GM19397 (cell line): ENCODE data around the gene CIT.

Source experiments
- ATAC-seq: cut with Tn5 transposase; IDR thresholded peaks from one replicate; pipeline ENCODE4 v1.9.1; 2021; ENCODE audit warnings: mild to moderate bottlenecking, moderate library complexity; ENCODE audit not compliant: unreplicated experiment

CIT gene

DNA sequence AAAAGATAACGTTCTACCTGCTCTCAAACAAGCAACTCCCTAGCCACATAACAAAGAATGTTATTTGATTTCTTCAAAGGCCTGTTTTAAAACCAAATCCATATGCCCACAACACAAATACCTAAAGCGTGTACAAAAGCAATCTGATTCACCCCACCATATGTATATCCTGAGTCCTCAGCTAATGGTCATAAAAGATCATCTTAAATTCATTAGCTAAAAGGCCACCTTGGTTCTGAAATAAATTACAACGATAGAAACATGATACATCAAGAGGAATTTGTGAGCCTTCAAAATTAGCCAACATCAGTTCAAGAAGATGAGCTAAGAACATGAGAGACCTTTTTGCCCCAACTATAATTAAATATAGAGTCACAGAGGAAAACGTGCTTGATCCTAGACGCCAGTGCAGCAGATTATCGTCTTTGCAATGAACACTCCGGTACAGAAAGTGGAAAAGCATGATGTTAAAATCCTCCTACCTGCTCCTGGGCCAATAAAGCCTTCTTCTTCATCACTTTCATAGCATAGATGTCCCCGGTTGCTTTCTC lies 20.0 kb downstream of the CIT start:
- ATAC-seq: no peak

DNA sequence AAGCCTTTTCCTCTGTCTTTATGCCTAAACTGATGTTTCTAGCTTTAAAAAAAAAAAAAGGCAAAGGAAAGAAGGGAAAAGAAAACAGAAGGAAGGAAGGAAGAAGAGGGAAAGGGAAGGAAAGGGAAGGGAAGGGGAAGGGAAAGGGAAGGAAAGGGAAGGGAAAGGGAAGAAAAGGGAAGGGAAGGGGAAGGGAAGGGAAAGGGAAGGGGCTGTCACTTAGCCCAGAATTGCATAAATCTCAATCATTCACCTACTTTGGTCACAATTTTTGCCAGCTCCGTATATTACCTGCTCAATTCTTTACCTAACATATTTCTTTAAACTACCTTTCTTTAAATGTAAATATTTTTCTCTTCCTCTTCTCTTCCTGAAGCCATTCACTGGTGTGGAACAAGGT lies 26.8 kb downstream of the CIT start:
- ATAC-seq: no peak

DNA sequence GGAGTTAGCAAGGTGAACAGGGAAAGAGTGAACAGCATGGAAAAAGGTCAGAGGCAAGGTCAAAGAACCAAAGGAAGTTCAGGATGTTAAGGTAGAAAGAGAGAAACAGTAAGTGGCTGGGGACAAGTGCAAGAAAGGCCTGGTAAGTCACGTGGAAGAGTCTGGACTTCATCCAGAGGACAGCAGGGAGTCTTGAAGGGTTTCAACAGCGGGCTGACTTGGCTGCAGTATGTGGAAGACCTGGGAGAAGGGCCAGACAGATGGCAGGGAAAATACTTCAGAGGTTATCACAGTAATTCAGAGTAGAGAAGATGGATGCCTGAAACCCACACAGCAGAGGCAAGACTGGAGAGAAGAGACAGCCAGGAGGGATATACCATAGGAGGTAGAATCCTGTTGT lies 34.0 kb downstream of the CIT start:
- no peak for ATAC-seq

DNA sequence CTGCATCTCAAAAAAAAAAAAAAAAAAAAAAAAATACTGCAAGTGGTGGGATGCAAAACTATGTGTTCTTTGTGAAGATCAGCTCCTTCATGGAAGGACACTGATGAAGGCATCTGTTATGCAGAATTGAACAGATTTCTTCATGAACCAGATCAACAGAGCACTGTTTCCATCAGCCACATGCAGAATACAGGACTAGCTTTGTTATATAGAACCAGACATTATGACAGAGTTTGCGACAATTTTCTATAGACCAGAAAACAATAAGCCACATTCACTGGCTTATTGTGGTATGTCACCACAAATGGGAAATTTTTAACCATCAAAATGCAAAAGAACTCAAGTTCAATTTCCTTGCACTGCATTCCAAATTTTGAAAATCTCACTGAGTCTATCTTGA lies 34.7 kb downstream of the CIT start:
- no peak for ATAC-seq

DNA sequence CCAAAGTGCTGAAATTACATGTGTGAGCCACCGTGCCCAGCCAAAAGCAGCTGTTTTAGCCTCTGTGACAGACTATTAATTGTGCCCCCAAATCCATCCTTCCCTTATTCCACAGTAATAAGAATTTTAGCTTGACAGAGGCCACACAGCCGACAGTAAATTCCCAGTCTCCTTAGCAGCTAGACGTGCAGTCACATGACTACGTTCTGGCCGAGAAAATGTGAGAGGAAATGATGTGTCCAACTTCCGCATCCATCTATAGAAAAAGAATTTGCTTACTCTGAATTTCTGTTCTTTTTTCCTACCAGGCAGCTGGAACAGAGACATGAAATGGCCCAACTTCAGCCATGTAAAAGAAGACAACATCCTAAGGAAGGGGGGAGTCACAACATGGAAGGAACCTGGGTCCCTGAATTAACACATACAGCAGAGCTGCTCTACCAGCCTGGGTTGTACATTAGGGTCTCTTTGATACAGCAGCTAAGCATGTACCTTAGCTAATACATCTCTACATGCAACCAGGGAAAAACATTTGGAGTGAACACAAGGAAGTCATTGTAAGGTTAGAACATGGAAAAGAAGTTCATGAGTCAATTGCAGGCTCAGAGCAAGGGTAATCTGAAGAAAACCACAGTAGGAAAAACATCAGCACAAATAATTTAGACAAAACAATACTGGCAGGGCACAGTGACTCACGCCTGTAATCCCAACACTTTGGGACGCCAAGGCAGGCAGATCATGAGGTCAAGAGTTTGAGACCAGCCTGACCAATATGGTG lies 35.5 kb downstream of the CIT start:
- ATAC-seq: no peak

DNA sequence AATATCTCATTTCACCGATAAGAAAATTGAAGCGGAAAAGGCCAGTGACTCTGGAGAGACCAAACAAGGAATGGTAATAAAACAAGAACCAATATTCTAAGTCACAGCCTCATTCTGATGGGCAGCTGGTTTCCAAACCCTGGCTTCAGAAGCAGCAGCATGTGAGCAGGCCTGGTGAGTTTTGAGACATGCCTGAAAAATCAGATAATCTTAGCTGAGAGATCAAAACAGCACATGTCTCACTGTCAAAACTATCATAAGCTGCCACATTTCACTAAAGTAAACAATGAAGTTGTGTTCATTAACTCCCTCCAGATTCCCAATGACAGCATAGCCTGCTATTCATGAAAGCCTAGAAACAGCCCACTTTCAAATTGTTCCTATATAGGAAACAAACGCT lies 36.5 kb downstream of the CIT start:
- no peak for ATAC-seq

DNA sequence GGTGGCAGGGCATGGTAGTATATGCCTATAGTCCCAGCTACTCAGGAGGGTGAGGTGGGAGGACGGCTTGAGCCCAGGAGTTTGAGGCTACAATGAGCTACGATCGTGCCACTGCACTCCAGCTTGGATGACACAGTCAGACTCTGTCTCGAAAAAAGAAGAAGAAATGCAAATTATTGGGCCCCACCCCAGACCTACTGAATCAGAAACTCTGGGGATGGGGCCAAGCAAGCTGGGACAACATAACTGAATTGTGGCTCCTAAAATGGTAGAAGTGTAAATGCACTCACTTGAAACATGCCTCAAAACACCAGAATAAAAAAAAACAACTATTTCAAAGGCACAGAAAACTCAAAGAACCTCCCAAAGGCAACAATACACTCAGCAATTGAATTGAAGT lies 37.0 kb downstream of the CIT start:
- no peak for ATAC-seq

DNA sequence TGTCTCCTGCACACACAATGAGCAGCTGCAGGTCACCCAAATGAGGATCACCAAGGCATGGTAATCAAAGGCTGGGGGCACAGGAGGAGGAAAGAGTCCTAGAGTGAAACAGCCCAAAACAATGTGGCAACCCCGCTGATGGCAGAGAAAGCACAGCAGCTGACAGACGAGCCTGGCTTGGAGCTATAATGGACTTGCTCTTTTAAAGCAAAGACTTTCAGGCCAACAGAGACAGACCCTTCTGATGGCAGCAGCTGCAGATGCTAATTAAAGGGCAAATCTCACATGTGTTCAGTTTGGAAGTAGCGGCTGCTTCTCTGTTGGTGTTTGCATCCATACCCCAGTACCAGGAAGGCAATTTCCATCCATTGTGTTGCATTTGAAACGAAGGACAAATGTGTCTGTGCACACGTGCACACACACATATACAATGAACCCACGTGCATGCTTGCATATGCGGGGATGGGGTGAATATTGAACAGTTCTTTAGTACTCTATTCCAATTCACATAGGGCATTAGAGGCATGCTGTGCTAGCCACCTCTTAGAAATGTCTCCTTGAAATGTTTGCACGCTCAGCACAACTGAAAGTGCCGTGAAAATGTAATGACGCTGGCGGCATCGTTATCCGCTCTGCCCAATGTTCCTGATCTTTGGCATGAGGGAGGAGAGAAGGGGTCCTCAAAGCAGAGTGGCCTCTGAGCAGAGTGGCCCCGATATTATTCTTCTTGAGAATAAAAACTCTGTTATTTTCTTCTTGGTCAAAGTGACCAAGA lies 38.1 kb downstream of the CIT start:
- ATAC-seq: no peak

DNA sequence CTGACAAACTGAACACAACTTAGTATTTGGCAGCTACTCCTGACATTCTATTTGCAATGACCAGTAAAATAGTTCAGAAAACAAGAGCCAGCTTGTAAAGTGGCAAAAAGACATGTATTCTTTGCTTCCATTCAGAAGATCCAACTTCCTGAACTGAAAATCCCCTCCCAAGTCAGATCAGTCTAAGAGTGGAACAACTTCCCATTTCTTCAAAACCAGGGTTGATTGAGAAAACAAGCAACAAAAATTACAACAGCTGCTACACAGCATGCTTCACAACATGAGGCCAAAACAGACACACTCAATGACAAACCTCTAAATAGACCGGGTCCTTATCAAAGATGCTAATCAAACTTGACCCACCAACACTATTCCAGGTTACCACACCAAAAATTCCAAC lies 40.3 kb downstream of the CIT start:
- ATAC-seq: no peak

DNA sequence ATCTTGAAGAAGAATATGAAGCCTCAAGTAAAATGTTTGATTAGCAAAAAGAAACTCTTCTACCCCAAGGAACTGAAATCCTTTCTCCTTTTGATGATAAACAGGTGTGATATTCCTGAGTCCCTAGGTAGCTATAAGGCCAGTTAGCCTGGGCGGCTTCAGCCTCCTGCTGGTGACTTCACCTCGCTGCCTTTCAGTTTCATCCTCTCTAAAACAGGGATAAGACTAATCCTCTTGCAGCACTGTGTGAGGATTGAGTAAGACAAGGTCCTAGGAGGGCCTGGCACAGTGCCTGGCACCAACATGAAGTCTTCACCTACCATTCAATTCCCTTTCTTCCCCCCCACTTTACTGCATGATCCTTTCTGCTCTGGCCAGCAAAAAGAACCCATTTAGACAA lies 42.1 kb downstream of the CIT start:
- ATAC-seq: no peak

DNA sequence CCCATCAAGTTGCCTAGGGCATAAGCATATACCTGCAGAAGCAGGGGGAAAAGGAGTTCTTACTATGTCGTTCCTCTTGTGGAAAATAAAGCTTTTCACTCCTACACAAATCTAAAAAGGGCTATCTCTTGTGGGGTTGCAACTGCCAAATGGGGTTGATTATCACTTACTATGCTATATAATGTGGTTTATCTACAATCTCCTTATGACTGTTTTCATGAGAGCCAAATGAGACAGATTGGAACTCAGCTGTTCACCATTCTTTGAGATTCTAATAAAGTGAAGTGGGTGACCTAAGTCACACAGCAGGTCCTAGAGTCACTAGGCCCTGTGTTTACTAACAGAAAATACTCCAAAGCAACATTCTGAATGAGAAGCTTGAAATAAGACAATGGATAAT lies 47.7 kb downstream of the CIT start:
- no peak for ATAC-seq

DNA sequence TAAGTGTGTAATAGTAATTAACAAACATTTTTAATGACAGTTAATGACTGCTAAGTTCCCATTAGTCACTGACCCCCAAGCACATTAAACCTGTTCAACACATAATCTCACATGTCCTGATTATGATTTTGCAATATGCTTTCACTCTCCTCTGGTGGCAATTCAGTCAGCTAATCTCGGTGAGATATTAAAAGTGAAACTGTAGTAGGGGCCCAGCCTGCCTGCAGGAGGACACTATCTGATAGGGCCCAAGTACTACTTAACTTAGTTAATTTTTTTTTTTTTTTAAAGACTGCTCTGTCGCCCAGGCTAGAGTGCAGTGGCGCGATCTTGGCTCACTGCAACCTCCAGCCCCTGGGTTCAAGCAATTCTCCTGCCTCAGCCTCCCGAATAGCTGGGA lies 48.8 kb downstream of the CIT start:
- no peak for ATAC-seq

DNA sequence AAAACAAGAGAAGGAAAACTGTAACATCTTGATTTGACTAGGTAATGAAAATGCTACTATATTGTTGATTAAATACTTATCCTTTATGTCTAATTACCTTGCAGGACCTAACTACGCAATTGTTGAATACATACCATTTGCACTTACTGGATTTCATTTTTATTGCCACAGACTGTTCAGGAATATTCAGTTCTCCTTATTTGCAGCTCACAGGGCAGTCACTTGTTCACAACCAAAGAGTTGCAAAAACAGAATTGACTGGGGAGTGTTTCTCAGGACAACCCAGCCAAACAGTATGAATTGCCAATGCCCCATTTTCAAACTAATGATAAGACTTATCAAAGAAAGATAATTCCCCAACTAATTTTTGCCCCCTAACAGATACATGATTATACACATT lies 49.4 kb downstream of the CIT start:
- no peak for ATAC-seq

DNA sequence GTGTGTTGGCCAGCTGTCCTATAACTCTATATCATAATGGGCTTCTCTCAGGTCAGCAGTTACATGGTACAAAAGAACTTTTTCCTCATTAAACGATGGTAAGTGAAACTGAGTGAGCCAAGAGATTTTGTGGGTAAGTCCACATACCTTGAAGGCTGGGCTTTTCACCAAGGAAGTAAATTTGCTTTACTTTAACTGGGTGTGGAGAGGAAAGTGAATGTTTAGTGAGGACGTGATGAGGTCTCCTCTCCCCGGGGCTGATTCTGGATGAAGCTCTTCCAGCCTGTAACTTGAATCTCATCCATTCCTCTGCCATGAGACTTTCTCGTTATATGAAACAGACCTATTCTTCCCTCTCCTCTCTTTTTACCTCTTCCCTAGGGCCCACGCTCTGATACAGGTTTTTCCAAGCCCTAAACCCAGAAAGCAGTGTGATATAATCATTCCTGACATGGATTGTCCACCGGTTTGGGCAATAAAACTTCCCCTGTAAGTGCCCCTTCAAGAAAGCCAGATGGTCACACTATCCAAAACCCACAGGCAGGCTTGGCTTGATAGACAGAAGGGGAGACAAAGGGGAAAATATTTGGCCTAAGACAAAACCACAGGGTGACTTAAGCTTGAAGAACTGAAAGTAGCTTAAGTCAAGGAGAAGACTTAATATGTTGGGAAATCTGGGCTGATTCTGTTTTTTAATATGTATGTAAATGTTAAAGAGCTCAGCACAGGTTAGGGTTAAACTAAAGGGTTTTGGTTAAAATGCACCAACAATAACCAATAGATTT lies 50.3 kb downstream of the CIT start:
- no peak for ATAC-seq

DNA sequence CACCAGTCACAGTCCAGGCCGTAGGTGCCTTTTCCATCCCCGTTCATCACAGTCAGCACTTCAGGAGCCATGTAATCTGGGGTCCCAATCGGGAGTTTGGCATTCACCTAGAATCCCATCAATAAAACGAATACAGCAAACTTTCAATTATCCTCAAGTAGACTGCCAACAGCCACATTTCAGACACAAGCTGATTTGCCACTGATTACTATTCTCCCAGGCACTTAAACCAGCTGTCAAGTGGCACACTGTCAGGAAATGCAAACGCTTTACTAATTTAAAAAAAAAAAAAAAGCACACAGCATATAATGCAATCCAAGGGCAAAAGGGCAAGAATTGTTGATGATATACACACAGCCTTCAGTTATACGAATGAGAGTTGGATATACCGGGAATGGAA lies 51.9 kb downstream of the CIT start:
- no peak for ATAC-seq

DNA sequence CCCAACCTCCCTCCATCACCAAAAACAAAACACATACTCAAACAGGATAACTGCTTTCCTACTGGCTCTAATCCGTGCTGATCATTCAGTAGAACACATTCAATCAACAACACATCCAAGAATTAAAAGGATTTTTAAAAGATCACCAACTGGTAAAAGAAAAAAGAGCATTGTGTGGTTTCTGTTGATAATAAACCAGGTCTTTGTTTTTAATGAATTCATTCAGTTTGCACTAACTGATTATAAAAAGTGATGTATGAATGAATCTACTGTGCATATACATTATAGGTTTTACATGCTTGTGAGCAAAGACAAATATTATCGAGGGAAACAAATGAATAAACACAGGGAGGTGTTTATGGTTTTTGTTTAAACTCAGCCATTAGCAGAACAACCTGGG lies 55.1 kb downstream of the CIT start:
- no peak for ATAC-seq

DNA sequence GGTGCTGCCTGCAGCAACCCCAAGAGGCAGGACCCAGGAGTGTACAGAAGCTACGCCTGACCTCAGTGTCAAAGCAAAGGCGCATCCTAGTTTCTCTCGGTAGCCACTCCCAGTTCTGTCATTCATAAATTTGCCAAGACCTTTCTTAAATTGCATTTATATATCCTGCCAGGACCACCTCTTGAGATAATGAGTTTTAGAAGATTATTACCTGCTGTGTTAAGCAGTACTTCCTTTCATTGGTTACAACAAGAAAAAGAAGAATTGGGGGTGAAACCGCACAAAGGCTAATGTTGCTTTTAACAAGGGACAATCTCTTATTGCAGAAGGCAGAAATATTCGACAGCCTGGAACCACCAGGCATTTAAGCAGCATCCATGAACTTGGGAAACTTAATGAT lies 57.8 kb downstream of the CIT start:
- no peak for ATAC-seq

DNA sequence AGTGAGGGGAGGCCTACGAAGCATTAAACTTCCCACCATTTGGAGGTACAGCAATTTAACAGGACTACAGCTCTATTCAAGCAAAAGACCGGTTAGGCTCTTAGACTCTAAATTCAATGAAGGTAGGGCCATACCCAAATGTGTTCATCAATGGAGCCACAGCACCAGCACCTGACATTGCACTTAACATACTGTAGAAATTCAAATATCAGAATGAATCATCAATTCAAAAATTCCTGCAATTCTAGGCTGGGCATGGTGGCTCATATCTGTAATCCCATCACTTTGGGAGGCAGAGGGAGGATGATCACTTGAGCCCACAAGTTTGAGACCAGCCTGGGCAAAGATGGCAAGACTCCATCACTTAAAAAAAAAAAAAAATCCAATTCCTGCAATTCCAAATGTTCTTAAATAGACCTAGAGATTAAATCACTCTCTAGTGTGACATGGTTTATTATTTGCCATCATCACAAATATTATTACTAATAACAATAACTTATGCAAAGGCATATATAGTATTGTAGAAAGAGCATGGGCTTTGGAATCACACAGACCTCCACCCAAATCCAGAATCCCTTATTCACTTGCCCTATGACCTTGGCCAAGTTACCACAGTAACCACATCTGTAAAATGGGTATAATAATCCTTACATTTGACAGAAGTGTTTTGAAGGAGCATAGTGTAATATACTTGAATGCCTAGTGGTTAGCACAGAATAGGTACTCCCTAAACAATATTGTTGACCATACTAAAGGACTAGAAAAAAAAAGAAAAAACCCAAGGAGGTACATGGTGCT lies 59.4 kb downstream of the CIT start:
- ATAC-seq: no peak

DNA sequence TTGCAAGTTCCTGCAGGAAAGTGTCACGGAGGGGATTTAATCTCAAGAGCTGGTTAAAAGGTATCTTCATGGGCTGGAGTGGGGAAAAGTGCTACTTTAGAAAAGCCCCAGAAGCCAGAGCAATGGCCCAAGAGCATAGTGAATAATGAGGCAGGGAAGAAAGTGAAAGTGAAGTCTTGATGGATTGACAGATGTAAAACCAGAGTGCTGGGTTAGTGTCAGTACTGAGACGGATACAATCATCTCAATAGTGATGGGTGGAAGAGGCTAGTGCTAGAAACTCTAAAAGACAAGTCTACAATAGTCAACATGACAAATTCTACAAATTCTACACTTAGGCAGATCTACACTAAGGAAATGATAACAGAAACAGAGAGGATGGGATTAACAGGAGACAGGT lies 68.1 kb downstream of the CIT start:
- no peak for ATAC-seq

DNA sequence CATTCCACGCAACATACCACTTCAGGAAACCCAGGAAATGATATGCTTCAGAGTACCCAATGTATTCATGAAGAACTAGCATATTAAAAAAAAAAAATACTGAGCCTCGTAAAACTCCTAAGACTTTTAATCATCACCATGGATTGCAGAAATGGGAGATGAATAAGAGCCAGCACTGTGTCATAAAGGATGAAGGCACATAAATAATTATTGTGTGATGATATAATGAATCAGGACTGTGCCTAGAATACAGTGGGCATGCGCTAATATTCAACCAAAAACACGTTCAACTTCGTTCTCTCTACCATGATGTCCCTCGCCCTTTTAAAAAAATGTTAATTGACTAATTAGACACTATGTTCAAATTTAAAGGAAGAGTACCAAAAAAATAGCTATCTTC lies 68.7 kb downstream of the CIT start:
- ATAC-seq: no peak

DNA sequence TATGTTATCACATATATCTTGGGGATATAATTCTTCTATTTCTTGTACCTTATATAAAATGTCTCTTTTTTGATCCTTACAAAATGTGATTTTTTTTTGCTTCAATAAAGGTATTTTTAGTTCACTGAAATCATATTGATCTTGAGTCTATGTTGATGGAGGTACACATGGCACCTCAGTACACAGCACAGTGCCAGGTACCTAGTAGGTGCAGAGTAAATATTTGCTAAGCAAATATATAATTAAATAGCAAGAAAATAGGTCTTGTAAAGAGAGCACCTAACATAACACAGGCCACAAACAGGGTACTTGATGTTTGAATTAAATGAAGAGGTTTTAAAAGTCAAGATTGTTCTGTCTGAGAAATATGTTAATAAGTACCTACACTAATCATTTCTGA lies 69.7 kb downstream of the CIT start:
- ATAC-seq: no peak
